Endothelial cell of umbilical vein (primary cell): ENCODE results near the gene TJP1. TPM values are rescaled to one million over a fixed set of nuclear protein-coding genes. Genes with fewer than 3 reads are reported as not detected.

Source experiments
- BruUV-seq: library from RNA; stranded (reverse); fragments of 400-500 nt; replicated peaks from 2 replicates; lab custom pipeline; 2021; lab: Mats Ljungman, UMichigan
- CTCF ChIA-PET: fragments of 300-600, 350-600 bp; sonication (Branson Sonifier 250); formaldehyde crosslinking; loops from one replicate; lab custom pipeline; 2021; ENCODE audit warnings: antibody characterized with exemption, inconsistent platforms; lab: Charles Lee
- POLR2A ChIA-PET: fragments of 300-600, 350-600 bp; sonication (Branson Sonifier 250); formaldehyde crosslinking; loops from one replicate; lab custom pipeline; 2021; ENCODE audit warnings: antibody characterized with exemption, inconsistent platforms; lab: Charles Lee
- DNase-seq: peaks from one replicate; pipeline ENCODE4 v3.0.0-alpha.2; 2011; ENCODE audit warnings: low read depth, low spot score
- FAIRE-seq: peaks from 2 replicates; lab custom pipeline; 2011; peaks lifted over from hg19 to GRCh38; lab: Jason Lieb, UNC
- H2AFZ ChIP-seq: 2 replicates; pipeline ENCODE4 v1.6.0; 2012; ENCODE audit warnings: low read depth, low read length, control low read depth, inconsistent platforms
- H3K27ac ChIP-seq: 2 replicates; pipeline ENCODE4 v1.5.1; 2011; ENCODE audit warnings: low read depth, mild to moderate bottlenecking, control low read depth, low read length, moderate library complexity; ENCODE audit not compliant: insufficient read depth
- H3K27me3 ChIP-seq, 2 experiments: 2 replicates each; pipeline versions ENCODE4 v1.6.0 to v1.6.1; 2011; ENCODE audit warnings: low read length in 2 of 2, mixed read lengths in 1 of 2; ENCODE audit not compliant: control insufficient read depth in 2 of 2, insufficient read depth in 2 of 2
- H3K36me3 ChIP-seq, 2 experiments: 2 replicates in 1 of 2; 3 replicates in 1 of 2; pipeline ENCODE4 v1.5.1; 2011; ENCODE audit warnings: low read length in 2 of 2, mild to moderate bottlenecking in 1 of 2, moderate library complexity in 1 of 2; ENCODE audit not compliant: control insufficient read depth in 2 of 2, insufficient read depth in 2 of 2; ENCODE audit errors: extremely low read depth in 1 of 2
- H3K4me1 ChIP-seq: 3 replicates; pipeline ENCODE4 v1.5.1; 2011; ENCODE audit warnings: mild to moderate bottlenecking, low read length; ENCODE audit not compliant: control insufficient read depth, insufficient read depth; ENCODE audit errors: extremely low read depth
- H3K4me2 ChIP-seq: 2 replicates; pipeline ENCODE4 v1.6.1; 2011; ENCODE audit warnings: low read length, control low read depth, mixed read lengths; ENCODE audit not compliant: insufficient read depth
- H3K4me3 ChIP-seq, 3 experiments: fragments of 200-600 bp in 1 of 3; sonication (generic), shearing (Covaris generic) in 1 of 3; replicated peaks in 1 of 3; 2 replicates each; pipeline ENCODE4 v1.5.1; 2011 to 2016; ENCODE audit warnings: control low read depth in 3 of 3, low read length in 3 of 3, mild to moderate bottlenecking in 2 of 3, inconsistent platforms in 1 of 3, low read depth in 1 of 3, moderate library complexity in 1 of 3; ENCODE audit not compliant: insufficient read depth in 1 of 3
- H3K79me2 ChIP-seq: 2 replicates; pipeline ENCODE4 v1.6.0; 2012; ENCODE audit warnings: low read length, inconsistent platforms; ENCODE audit not compliant: control insufficient read depth, insufficient read depth
- H3K9ac ChIP-seq: replicated peaks from 2 replicates; pipeline ENCODE3; 2011; ENCODE audit warnings: low read length, control low read depth; ENCODE audit not compliant: insufficient read depth; ENCODE audit errors: extremely low read depth
- H3K9me1 ChIP-seq: replicated peaks from 3 replicates; pipeline ENCODE4 v1.6.0; 2011; ENCODE audit warnings: mild to moderate bottlenecking, low read length; ENCODE audit not compliant: control insufficient read depth, insufficient read depth; ENCODE audit errors: extremely low read depth
- H3K9me3 ChIP-seq: replicated peaks from 2 replicates; pipeline ENCODE4 v1.5.1; 2012; ENCODE audit warnings: low read length, inconsistent platforms; ENCODE audit not compliant: control insufficient read depth, insufficient read depth
- H4K20me1 ChIP-seq: replicated peaks from 2 replicates; pipeline ENCODE3; 2011; ENCODE audit warnings: mild to moderate bottlenecking, low read length; ENCODE audit not compliant: control insufficient read depth, insufficient read depth; ENCODE audit errors: extremely low read depth
- CTCF ChIP-seq, 2 donors: IDR thresholded peaks; 1 replicate in 1 of 2; 2 replicates in 1 of 2; pipeline ENCODE4 v1.5.1; 2011; ENCODE audit warnings: low read length in 2 of 2, mild to moderate bottlenecking in 2 of 2, moderate library complexity in 2 of 2, control low read depth in 1 of 2, inconsistent platforms in 1 of 2, low read depth in 1 of 2; ENCODE audit not compliant: insufficient read depth in 1 of 2; ENCODE audit errors: extremely low read depth in 1 of 2
- EZH2 ChIP-seq: IDR thresholded peaks from 2 replicates; pipeline ENCODE4 v1.6.1; 2012; ENCODE audit warnings: borderline replicate concordance, low read depth, mild to moderate bottlenecking, moderate library complexity, low read length, inconsistent platforms; ENCODE audit not compliant: severe bottlenecking
- FOS ChIP-seq: IDR thresholded peaks from 2 replicates; pipeline ENCODE4 v1.6.1; 2011; ENCODE audit warnings: mild to moderate bottlenecking, low read length, moderate library complexity, borderline replicate concordance; ENCODE audit not compliant: insufficient read depth
- GATA2 ChIP-seq: IDR thresholded peaks from 2 replicates; pipeline ENCODE4 v1.7.0; 2011; ENCODE audit warnings: low read depth, mild to moderate bottlenecking, moderate library complexity, mixed read lengths, low read length; ENCODE audit not compliant: insufficient read length, insufficient read depth
- JUN ChIP-seq: IDR thresholded peaks from 2 replicates; pipeline ENCODE4 v1.6.1; 2011; ENCODE audit warnings: borderline replicate concordance, low read depth; ENCODE audit not compliant: insufficient read length, insufficient read depth
- MAX ChIP-seq: IDR thresholded peaks from 2 replicates; pipeline ENCODE4 v1.6.1; 2011; ENCODE audit not compliant: insufficient read depth, insufficient read length
- MYC ChIP-seq: IDR thresholded peaks from one replicate; pipeline ENCODE4 v1.6.1; 2011; ENCODE audit warnings: mild to moderate bottlenecking, low read depth, low read length
- POLR2A ChIP-seq: IDR thresholded peaks from 2 replicates; pipeline ENCODE4 v1.6.1; 2012; ENCODE audit warnings: low read depth, mild to moderate bottlenecking, control low read depth, low read length
- POLR2AphosphoS5 ChIP-seq: IDR thresholded peaks from 2 replicates; pipeline ENCODE4 v1.6.1; 2012; ENCODE audit warnings: low read depth, mild to moderate bottlenecking, control low read depth, low read length, moderate library complexity; ENCODE audit not compliant: insufficient read depth
- dilution Hi-C: fragments of 300-500 bp; cut with MboI; formaldehyde crosslinking; loops from one replicate; pipeline ENCODE4 v1.15.0; 2019; ENCODE audit warnings: low sequenced_read_pairs; ENCODE audit not compliant: extremely low pct_ligation_motif_present
- intact Hi-C: fragments of 100-400 bp; cut with micrococcal nuclease; formaldehyde crosslinking; loops from one replicate; pipeline ENCODE4 v1.10.0; 2022
- polyA plus RNA-seq, 4 experiments: library from polyadenylated mRNA; depleted of rRNA in 3 of 4; stranded (reverse) in 3 of 4; unstranded in 1 of 4; fragments of >200 nt; gene quantifications; 2 replicates each; pipeline versions ENCODE4 v1.2.1 to v1.2.3, GENCODE V29; 2011 to 2012; ENCODE audit warnings: missing spikeins in 1 of 4
- total RNA-seq: library from RNA; stranded (reverse); gene quantifications from 2 replicates; pipeline ENCODE4 v1.2.3, GENCODE V29; 2021

The TJP1 gene
- total and polyA plus RNA-seq, 2 donors (not counting 3 experiments of a cell fraction or from before 2014, with no cell fraction given): 45.6 to 128 TPM

- H4K20me1 ChIP-seq: no peaks in the 10 kb centered on the region
- H3K4me3 ChIP-seq: no peak overlapping the region
- FAIRE-seq (peak; percentile 37), DNase-seq (peak; percentile 29)
- H3K4me1 ChIP-seq: peaks cover 17% of the 10 kb centered on the region
- no peak overlapping the region for H3K9ac ChIP-seq
- H3K4me2 ChIP-seq: no peak overlapping the region
- H3K27me3 ChIP-seq: no peaks in the 10 kb centered on the region
- no peaks in the 10 kb centered on the region for H3K9me3 ChIP-seq
- H3K79me2 ChIP-seq: no peaks in the 10 kb centered on the region
- no peaks in the 10 kb centered on the region for H3K36me3 ChIP-seq
- H2AFZ ChIP-seq: no peak overlapping the region
- intact Hi-C loops (loop anchor here (5.0 kb wide), 1 partner anchor 1647 kb away; the partner anchor contains the start of gene KLF13), dilution Hi-C loops (no loop called here)
- no TSS peak for BruUV-seq
- no peak overlapping the region for H3K27ac ChIP-seq
- POLR2A ChIA-PET: no interaction called here
- no peaks in the 10 kb centered on the region for H3K9me1 ChIP-seq
- TF ChIP-seq MAX: no peak
- TF ChIP-seq CTCF (IDR thresholded peaks at IDR 0.05; ENCODE audit: extremely low read depth in 1 of 2, insufficient read depth in 1 of 2, low read depth in 1 of 2, low read length in 2 of 2): no peak
- CTCF ChIA-PET: interaction anchor here (1.2 kb wide), 1 partner anchor 12 kb away, joined by 3 read pairs; no protein-coding TSS in a partner anchor
These were observed 141.7 kb downstream of the TJP1 start for GRCh38 chr15:29680465-29681165.

GRCh38 chr15:29678504-29679034 is 143.7 kb downstream of the TJP1 start:
- Histone ChIP-seq H3K9me1 (no peaks in the 10 kb centered on the region), H3K27me3 (no peaks in the 10 kb centered on the region), H3K4me1 (peaks cover 13% of the 10 kb centered on the region), H3K36me3 (no peaks in the 10 kb centered on the region), H3K4me3 (no peak overlapping the region), H4K20me1 (no peaks in the 10 kb centered on the region), H3K27ac (no peak overlapping the region), H3K79me2 (no peaks in the 10 kb centered on the region), H3K4me2 (no peak overlapping the region), H2AFZ (no peak overlapping the region), H3K9ac (no peak overlapping the region), H3K9me3 (no peaks in the 10 kb centered on the region)
- intact Hi-C loops: no loop called here
- TF ChIP-seq MAX: no peak
- TF ChIP-seq FOS: no peak
- no peak for TF ChIP-seq GATA2
- TF ChIP-seq CTCF (IDR thresholded peaks at IDR 0.05; ENCODE audit: extremely low read depth in 1 of 2, insufficient read depth in 1 of 2, low read depth in 1 of 2, low read length in 2 of 2): no peak
- TF ChIP-seq POLR2AphosphoS5: no peak
- no peak for TF ChIP-seq MYC
- TF ChIP-seq JUN: no peak
- no peak for TF ChIP-seq EZH2
- no peak for TF ChIP-seq POLR2A
- dilution Hi-C loops: loop anchor here (10.0 kb wide), 1 partner anchor 146 kb away; the partner anchor contains the start of gene TJP1
- ChIA-PET CTCF (interaction anchor here (1.0 to 2.3 kb wide), 2 partner anchors 10 to 69 kb away, joined by 4 to 11 read pairs; no protein-coding TSS in a partner anchor), POLR2A (no interaction called here)
- no TSS peak for BruUV-seq
- DNase-seq (no peak), FAIRE-seq (no peak)
